Measurements from ENCODE around the gene MMP17. TPM values are rescaled to one million over a fixed set of nuclear protein-coding genes. Genes with fewer than 3 reads are reported as not detected.

The MMP17 gene
- total RNA-seq, 1 donor from 2014 or later = 5.2 TPM

DNA sequence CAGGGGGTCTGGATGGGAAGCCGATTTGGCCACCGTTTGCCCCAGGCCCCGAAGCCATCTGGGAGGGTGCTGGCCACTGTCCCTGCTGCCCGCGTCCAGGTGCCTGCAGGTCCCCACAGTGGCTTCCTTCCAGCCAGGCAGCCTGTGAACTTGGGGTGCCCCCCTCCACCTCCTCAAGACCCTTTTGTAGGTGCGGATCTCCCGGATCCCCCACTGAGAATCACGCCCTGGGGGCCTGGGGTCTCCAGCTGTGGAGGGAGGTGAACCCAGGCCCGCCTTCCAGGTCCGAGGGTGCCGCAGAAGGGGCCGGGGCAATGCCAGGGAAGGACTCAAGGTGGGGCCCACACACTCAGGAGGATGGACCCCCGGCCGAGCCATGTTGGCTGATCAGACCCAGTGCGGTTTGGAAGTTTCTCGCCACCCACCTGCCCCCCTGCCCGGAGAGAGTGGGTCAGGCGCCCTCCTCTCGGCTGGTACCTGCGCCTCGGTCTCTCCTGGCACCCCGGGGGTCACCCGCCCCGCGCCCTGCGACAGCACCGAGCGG lies 1.7 kb downstream of the MMP17 start:
- intact Hi-C loops (cut with DNase I) = no loop called here
- TF ChIP-seq POLR2AphosphoS5 (IDR thresholded peaks at IDR 0.05; ENCODE audit: insufficient read depth in 1 of 2, low read depth in 1 of 2) (no peak), POLR2A (IDR thresholded peaks at IDR 0.05) (no peak)
- TF ChIP-seq, protein P1, sequence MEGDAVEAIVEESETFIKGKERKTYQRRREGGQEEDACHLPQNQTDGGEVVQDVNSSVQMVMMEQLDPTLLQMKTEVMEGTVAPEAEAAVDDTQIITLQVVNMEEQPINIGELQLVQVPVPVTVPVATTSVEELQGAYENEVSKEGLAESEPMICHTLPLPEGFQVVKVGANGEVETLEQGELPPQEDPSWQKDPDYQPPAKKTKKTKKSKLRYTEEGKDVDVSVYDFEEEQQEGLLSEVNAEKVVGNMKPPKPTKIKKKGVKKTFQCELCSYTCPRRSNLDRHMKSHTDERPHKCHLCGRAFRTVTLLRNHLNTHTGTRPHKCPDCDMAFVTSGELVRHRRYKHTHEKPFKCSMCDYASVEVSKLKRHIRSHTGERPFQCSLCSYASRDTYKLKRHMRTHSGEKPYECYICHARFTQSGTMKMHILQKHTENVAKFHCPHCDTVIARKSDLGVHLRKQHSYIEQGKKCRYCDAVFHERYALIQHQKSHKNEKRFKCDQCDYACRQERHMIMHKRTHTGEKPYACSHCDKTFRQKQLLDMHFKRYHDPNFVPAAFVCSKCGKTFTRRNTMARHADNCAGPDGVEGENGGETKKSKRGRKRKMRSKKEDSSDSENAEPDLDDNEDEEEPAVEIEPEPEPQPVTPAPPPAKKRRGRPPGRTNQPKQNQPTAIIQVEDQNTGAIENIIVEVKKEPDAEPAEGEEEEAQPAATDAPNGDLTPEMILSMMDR (IDR thresholded peaks at IDR 0.05) = no peak
- no peaks in the 10 kb centered on the region for H3K9me3 ChIP-seq
- H3K4me1 ChIP-seq = peaks cover 53% of the 10 kb centered on the region
- H3K27ac ChIP-seq = peak overlapping the region; percentile 75
- peak overlapping the region; percentile 47 to 54 for H3K4me3 ChIP-seq
- no peaks in the 10 kb centered on the region for H3K36me3 ChIP-seq
- DNase-seq (ENCODE audit: extremely low spot score in 2 of 2) = peak in 1 of 2 donors; percentile 86
- no peaks in the 10 kb centered on the region for H3K27me3 ChIP-seq

DNA sequence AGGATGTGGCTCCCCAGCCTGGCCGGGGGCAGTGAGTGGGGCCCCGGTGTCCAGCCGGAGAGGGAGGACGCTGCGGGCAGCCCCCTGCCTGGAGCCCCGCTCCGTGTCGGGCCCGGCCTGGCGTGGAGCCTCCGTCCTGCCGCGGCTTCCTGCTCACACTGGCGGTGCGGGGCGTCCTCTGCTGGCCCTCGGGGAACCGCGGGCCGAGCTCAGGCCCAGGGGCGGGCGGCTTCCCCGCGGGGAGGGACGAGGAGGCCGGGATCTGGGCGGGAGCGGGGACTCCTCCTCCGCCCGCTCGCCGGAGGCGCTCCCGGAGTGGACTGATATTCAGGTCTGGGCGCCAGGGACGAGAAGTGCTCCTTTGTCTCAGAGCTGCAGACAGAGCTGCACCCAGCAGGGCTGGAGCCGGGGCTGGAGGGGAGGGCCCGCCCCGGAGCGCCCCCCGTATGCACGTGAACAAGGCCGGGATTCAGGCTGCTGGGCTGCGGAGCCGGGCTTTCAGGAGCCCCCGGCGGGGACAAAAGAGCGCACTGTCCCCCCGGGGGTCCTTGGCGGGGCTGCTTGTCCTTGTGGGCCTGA lies 2.2 kb downstream of the MMP17 start:
- Histone ChIP-seq H3K4me3 (peak overlapping the region; percentile 47 to 54), H3K4me1 (peaks cover 48% of the 10 kb centered on the region), H3K9me3 (no peaks in the 10 kb centered on the region), H3K27ac (peak overlapping the region; percentile 75), H3K36me3 (no peaks in the 10 kb centered on the region), H3K27me3 (no peaks in the 10 kb centered on the region)
- intact Hi-C loops (cut with DNase I) = no loop called here
- no peak for DNase-seq (ENCODE audit: extremely low spot score in 2 of 2)
- TF ChIP-seq POLR2A (IDR thresholded peaks at IDR 0.05) = no peak
- TF ChIP-seq, protein P1 (IDR thresholded peaks at IDR 0.05) = peak in 2 of 3 experiments; percentile 34 to 42
- TF ChIP-seq POLR2AphosphoS5 (IDR thresholded peaks at IDR 0.05; ENCODE audit: insufficient read depth in 1 of 2, low read depth in 1 of 2) = peak in 1 of 2 donors; percentile 74

GRCh38 chr12:131830914-131831571 lies 2.9 kb downstream of the MMP17 start:
- TF ChIP-seq, protein P1 (IDR thresholded peaks at IDR 0.05) = no peak
- TF ChIP-seq POLR2AphosphoS5 (IDR thresholded peaks at IDR 0.05; ENCODE audit: insufficient read depth in 1 of 2, low read depth in 1 of 2) (peak in 1 of 2 donors; percentile 10), POLR2A (IDR thresholded peaks at IDR 0.05) (no peak)
- intact Hi-C loops (cut with DNase I) = no loop called here
- no peaks in the 10 kb centered on the region for H3K36me3 ChIP-seq
- peak overlapping the region; percentile 75 for H3K27ac ChIP-seq
- DNase-seq (ENCODE audit: extremely low spot score in 2 of 2) = no peak
- H3K4me3 ChIP-seq = peak overlapping the region; percentile 47 to 54
- H3K4me1 ChIP-seq = peaks cover 44% of the 10 kb centered on the region
- no peaks in the 10 kb centered on the region for H3K27me3 ChIP-seq
- H3K9me3 ChIP-seq = no peaks in the 10 kb centered on the region

DNA sequence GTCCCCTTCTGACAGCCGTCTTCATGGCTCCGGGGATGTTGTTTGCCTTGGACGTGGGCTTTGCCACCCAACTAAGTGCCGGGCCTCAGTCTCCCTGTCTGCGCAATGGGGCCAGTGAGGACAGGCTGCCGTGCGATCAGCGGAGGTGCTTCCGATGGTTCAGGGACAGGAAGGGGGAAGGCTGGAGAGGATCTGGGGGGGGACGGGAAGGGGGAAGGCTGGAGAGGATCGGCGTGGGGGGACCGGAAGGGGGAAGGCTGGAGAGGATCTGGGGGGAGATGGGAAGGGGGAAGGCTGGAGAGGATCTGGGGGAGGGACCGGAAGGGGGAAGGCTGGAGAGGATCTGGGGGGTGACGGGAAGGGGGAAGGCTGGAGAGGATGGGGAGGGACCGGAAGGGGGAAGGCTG lies 3.4 kb downstream of the MMP17 start:
- intact Hi-C loops (cut with DNase I) = no loop called here
- DNase-seq (ENCODE audit: extremely low spot score in 2 of 2) = no peak
- Histone ChIP-seq H3K4me3 (peak overlapping the region; percentile 47 to 54), H3K4me1 (peaks cover 44% of the 10 kb centered on the region), H3K9me3 (no peaks in the 10 kb centered on the region), H3K27me3 (no peaks in the 10 kb centered on the region), H3K36me3 (no peaks in the 10 kb centered on the region), H3K27ac (peak overlapping the region; percentile 75)
- TF ChIP-seq POLR2AphosphoS5 (IDR thresholded peaks at IDR 0.05; ENCODE audit: insufficient read depth in 1 of 2, low read depth in 1 of 2) = peak in 1 of 2 donors; percentile 53
- TF ChIP-seq, protein P1 (IDR thresholded peaks at IDR 0.05) = no peak

Measured in vagina (tissue), 2 donors.